ENCODE results near the gene LRP1B.

The LRP1B gene

DNA sequence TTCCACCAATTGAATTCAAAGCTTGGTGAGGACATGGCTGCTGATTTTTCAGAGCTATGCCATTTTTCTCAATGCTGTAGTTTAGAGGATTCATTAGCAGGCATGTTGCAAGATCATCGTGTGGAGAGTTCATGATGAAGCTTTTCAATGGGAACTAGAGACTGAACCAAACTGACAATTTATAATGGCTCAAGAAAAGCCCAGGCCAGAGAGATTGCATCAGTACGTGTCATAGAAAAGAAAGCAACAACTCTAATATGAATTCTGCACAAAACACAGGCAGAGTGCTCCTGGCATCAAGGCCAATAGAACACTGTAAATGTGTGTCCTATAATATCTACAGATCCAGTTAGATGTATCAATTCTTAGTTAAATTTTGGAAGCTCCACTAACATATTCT, 477.6 kb downstream of the LRP1B start:
- Histone ChIP-seq H3K36me3 (ENCODE audit: control insufficient read depth, insufficient read depth, low read length) (no peaks in the 10 kb centered on the region), H3K27me3 (replicated peaks; ENCODE audit: control insufficient read depth, insufficient read depth, low read length, poor library complexity, severe bottlenecking) (no peaks in the 10 kb centered on the region), H3K27ac (ENCODE audit: insufficient read depth, low read length, poor library complexity, severe bottlenecking) (no peak overlapping the region), H3K9me3 (ENCODE audit: control insufficient read depth, low read length) (no peaks in the 10 kb centered on the region), H3K4me3 (ENCODE audit: insufficient read depth, low read depth, low read length, poor library complexity, severe bottlenecking) (no peak overlapping the region), H3K4me1 (ENCODE audit: control insufficient read depth, insufficient read depth, low read length, poor library complexity, severe bottlenecking) (no peaks in the 10 kb centered on the region)
- no peak for DNase-seq

- no peak overlapping the region for H3K4me3 ChIP-seq (ENCODE audit: insufficient read depth, low read depth, low read length, poor library complexity, severe bottlenecking)
- H3K36me3 ChIP-seq (ENCODE audit: control insufficient read depth, insufficient read depth, low read length) = no peaks in the 10 kb centered on the region
- no peaks in the 10 kb centered on the region for H3K27me3 ChIP-seq (replicated peaks; ENCODE audit: control insufficient read depth, insufficient read depth, low read length, poor library complexity, severe bottlenecking)
- H3K9me3 ChIP-seq (ENCODE audit: control insufficient read depth, low read length) = no peaks in the 10 kb centered on the region
- H3K27ac ChIP-seq (ENCODE audit: insufficient read depth, low read length, poor library complexity, severe bottlenecking) = no peak overlapping the region
- no peaks in the 10 kb centered on the region for H3K4me1 ChIP-seq (ENCODE audit: control insufficient read depth, insufficient read depth, low read length, poor library complexity, severe bottlenecking)
- no peak for DNase-seq
These were observed 478.5 kb downstream of the LRP1B start for GRCh38 chr2:141652308-141652707.

GRCh38 chr2:141647353-141647752, 483.5 kb downstream of the LRP1B start:
- H3K36me3 ChIP-seq (ENCODE audit: control insufficient read depth, insufficient read depth, low read length) = no peaks in the 10 kb centered on the region
- no peak overlapping the region for H3K4me3 ChIP-seq (ENCODE audit: insufficient read depth, low read depth, low read length, poor library complexity, severe bottlenecking)
- H3K27me3 ChIP-seq (replicated peaks; ENCODE audit: control insufficient read depth, insufficient read depth, low read length, poor library complexity, severe bottlenecking) = no peaks in the 10 kb centered on the region
- H3K27ac ChIP-seq (ENCODE audit: insufficient read depth, low read length, poor library complexity, severe bottlenecking) = no peak overlapping the region
- DNase-seq = no peak
- H3K4me1 ChIP-seq (ENCODE audit: control insufficient read depth, insufficient read depth, low read length, poor library complexity, severe bottlenecking) = no peaks in the 10 kb centered on the region
- no peaks in the 10 kb centered on the region for H3K9me3 ChIP-seq (ENCODE audit: control insufficient read depth, low read length)

DNA sequence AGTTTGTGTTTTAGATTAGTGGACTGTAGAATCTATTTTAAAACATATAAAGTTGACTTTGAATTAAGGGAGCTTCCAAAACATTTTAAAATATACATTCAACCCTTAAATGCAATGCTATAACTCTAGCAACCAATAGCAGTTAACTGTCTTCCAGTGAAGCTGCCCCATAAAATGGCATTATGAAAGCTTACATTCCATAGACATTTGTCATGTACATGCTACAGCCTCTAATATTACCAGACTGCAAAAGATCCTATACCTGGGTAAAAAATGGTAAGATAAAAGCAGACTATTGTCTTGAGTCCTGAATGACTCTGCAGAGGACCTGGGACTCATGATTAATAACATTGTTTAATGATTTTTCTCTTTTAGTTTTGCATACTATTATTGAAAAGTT, 489.4 kb downstream of the LRP1B start:
- Histone ChIP-seq H3K4me1 (ENCODE audit: control insufficient read depth, insufficient read depth, low read length, poor library complexity, severe bottlenecking) (no peaks in the 10 kb centered on the region), H3K36me3 (ENCODE audit: control insufficient read depth, insufficient read depth, low read length) (no peaks in the 10 kb centered on the region), H3K27ac (ENCODE audit: insufficient read depth, low read length, poor library complexity, severe bottlenecking) (no peak overlapping the region), H3K4me3 (ENCODE audit: insufficient read depth, low read depth, low read length, poor library complexity, severe bottlenecking) (no peak overlapping the region), H3K27me3 (replicated peaks; ENCODE audit: control insufficient read depth, insufficient read depth, low read length, poor library complexity, severe bottlenecking) (no peaks in the 10 kb centered on the region), H3K9me3 (ENCODE audit: control insufficient read depth, low read length) (no peaks in the 10 kb centered on the region)
- no peak for DNase-seq

GRCh38 chr2:141639809-141640208, 491.0 kb downstream of the LRP1B start:
- no peaks in the 10 kb centered on the region for H3K4me1 ChIP-seq (ENCODE audit: control insufficient read depth, insufficient read depth, low read length, poor library complexity, severe bottlenecking)
- H3K9me3 ChIP-seq (ENCODE audit: control insufficient read depth, low read length) = no peaks in the 10 kb centered on the region
- DNase-seq = no peak
- no peak overlapping the region for H3K27ac ChIP-seq (ENCODE audit: insufficient read depth, low read length, poor library complexity, severe bottlenecking)
- no peak overlapping the region for H3K4me3 ChIP-seq (ENCODE audit: insufficient read depth, low read depth, low read length, poor library complexity, severe bottlenecking)
- no peaks in the 10 kb centered on the region for H3K36me3 ChIP-seq (ENCODE audit: control insufficient read depth, insufficient read depth, low read length)
- no peaks in the 10 kb centered on the region for H3K27me3 ChIP-seq (replicated peaks; ENCODE audit: control insufficient read depth, insufficient read depth, low read length, poor library complexity, severe bottlenecking)

GRCh38 chr2:141633132-141633531, 497.7 kb downstream of the LRP1B start:
- DNase-seq = no peak
- Histone ChIP-seq H3K27me3 (replicated peaks; ENCODE audit: control insufficient read depth, insufficient read depth, low read length, poor library complexity, severe bottlenecking) (no peaks in the 10 kb centered on the region), H3K36me3 (ENCODE audit: control insufficient read depth, insufficient read depth, low read length) (no peaks in the 10 kb centered on the region), H3K9me3 (ENCODE audit: control insufficient read depth, low read length) (no peaks in the 10 kb centered on the region), H3K27ac (ENCODE audit: insufficient read depth, low read length, poor library complexity, severe bottlenecking) (no peak overlapping the region), H3K4me3 (ENCODE audit: insufficient read depth, low read depth, low read length, poor library complexity, severe bottlenecking) (no peak overlapping the region), H3K4me1 (ENCODE audit: control insufficient read depth, insufficient read depth, low read length, poor library complexity, severe bottlenecking) (no peaks in the 10 kb centered on the region)

GRCh38 chr2:141630407-141630930, 500.3 kb downstream of the LRP1B start:
- Histone ChIP-seq H3K4me1 (ENCODE audit: control insufficient read depth, insufficient read depth, low read length, poor library complexity, severe bottlenecking) (no peaks in the 10 kb centered on the region), H3K27me3 (replicated peaks; ENCODE audit: control insufficient read depth, insufficient read depth, low read length, poor library complexity, severe bottlenecking) (no peaks in the 10 kb centered on the region), H3K27ac (ENCODE audit: insufficient read depth, low read length, poor library complexity, severe bottlenecking) (no peak overlapping the region), H3K36me3 (ENCODE audit: control insufficient read depth, insufficient read depth, low read length) (no peaks in the 10 kb centered on the region), H3K9me3 (ENCODE audit: control insufficient read depth, low read length) (no peaks in the 10 kb centered on the region), H3K4me3 (ENCODE audit: insufficient read depth, low read depth, low read length, poor library complexity, severe bottlenecking) (no peak overlapping the region)
- no peak for DNase-seq

- no peaks in the 10 kb centered on the region for H3K4me1 ChIP-seq (ENCODE audit: control insufficient read depth, insufficient read depth, low read length, poor library complexity, severe bottlenecking)
- DNase-seq = no peak
- no peaks in the 10 kb centered on the region for H3K9me3 ChIP-seq (ENCODE audit: control insufficient read depth, low read length)
- H3K27ac ChIP-seq (ENCODE audit: insufficient read depth, low read length, poor library complexity, severe bottlenecking) = no peak overlapping the region
- H3K36me3 ChIP-seq (ENCODE audit: control insufficient read depth, insufficient read depth, low read length) = no peaks in the 10 kb centered on the region
- H3K4me3 ChIP-seq (ENCODE audit: insufficient read depth, low read depth, low read length, poor library complexity, severe bottlenecking) = no peak overlapping the region
- no peaks in the 10 kb centered on the region for H3K27me3 ChIP-seq (replicated peaks; ENCODE audit: control insufficient read depth, insufficient read depth, low read length, poor library complexity, severe bottlenecking)
These were observed 510.4 kb downstream of the LRP1B start for GRCh38 chr2:141620372-141620771.

- Histone ChIP-seq H3K36me3 (ENCODE audit: control insufficient read depth, insufficient read depth, low read length) (no peaks in the 10 kb centered on the region), H3K9me3 (ENCODE audit: control insufficient read depth, low read length) (no peaks in the 10 kb centered on the region), H3K27me3 (replicated peaks; ENCODE audit: control insufficient read depth, insufficient read depth, low read length, poor library complexity, severe bottlenecking) (no peaks in the 10 kb centered on the region), H3K4me1 (ENCODE audit: control insufficient read depth, insufficient read depth, low read length, poor library complexity, severe bottlenecking) (no peaks in the 10 kb centered on the region), H3K4me3 (ENCODE audit: insufficient read depth, low read depth, low read length, poor library complexity, severe bottlenecking) (no peak overlapping the region), H3K27ac (ENCODE audit: insufficient read depth, low read length, poor library complexity, severe bottlenecking) (no peak overlapping the region)
- DNase-seq = no peak
These were observed 512.4 kb downstream of the LRP1B start for GRCh38 chr2:141618457-141618856.

- Histone ChIP-seq H3K9me3 (ENCODE audit: control insufficient read depth, low read length) (no peaks in the 10 kb centered on the region), H3K4me3 (ENCODE audit: insufficient read depth, low read depth, low read length, poor library complexity, severe bottlenecking) (no peak overlapping the region), H3K27ac (ENCODE audit: insufficient read depth, low read length, poor library complexity, severe bottlenecking) (no peak overlapping the region), H3K27me3 (replicated peaks; ENCODE audit: control insufficient read depth, insufficient read depth, low read length, poor library complexity, severe bottlenecking) (no peaks in the 10 kb centered on the region), H3K4me1 (ENCODE audit: control insufficient read depth, insufficient read depth, low read length, poor library complexity, severe bottlenecking) (no peaks in the 10 kb centered on the region), H3K36me3 (ENCODE audit: control insufficient read depth, insufficient read depth, low read length) (no peaks in the 10 kb centered on the region)
- DNase-seq = no peak
These were observed 518.8 kb downstream of the LRP1B start for GRCh38 chr2:141611981-141612380.

DNA sequence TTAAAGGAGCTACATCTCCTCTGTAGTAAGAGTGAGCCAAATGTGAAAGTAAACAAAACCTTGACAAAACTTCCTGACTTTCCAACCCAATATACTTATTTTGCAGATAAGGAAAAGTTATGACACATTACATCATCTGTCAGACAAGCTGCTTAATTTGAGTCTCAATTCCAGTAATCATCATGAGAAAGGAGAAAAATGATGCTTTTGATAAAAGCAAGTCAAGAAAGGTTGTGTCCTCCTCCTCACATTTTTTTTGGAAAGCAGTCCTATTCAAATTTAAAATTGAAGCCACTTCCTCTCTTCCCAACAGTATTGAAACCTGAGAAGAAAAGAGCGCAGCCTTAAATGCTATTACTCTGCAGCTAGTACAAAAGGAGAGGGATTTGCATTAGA, 519.6 kb downstream of the LRP1B start:
- H3K9me3 ChIP-seq (ENCODE audit: control insufficient read depth, low read length) = no peaks in the 10 kb centered on the region
- DNase-seq = no peak
- no peak overlapping the region for H3K4me3 ChIP-seq (ENCODE audit: insufficient read depth, low read depth, low read length, poor library complexity, severe bottlenecking)

More for the DNA sequence above, 519.6 kb downstream of the LRP1B start:
- no peaks in the 10 kb centered on the region for H3K36me3 ChIP-seq (ENCODE audit: control insufficient read depth, insufficient read depth, low read length)
- H3K27ac ChIP-seq (ENCODE audit: insufficient read depth, low read length, poor library complexity, severe bottlenecking) = no peak overlapping the region
- H3K4me1 ChIP-seq (ENCODE audit: control insufficient read depth, insufficient read depth, low read length, poor library complexity, severe bottlenecking) = no peaks in the 10 kb centered on the region
- H3K27me3 ChIP-seq (replicated peaks; ENCODE audit: control insufficient read depth, insufficient read depth, low read length, poor library complexity, severe bottlenecking) = no peaks in the 10 kb centered on the region

All from effector memory CD4-positive, alpha-beta T cell (primary cell).